Ishikawa (cell line): ENCODE results near the gene FAM221A.

Experiments used
- EGR1 ChIP-seq: IDR thresholded peaks from 2 replicates; pipeline ENCODE4 v1.6.1; 2012
- EP300 ChIP-seq: IDR thresholded peaks from 2 replicates; pipeline ENCODE4 v1.6.1; 2012; ENCODE audit warnings: borderline replicate concordance
- FOXM1 ChIP-seq: IDR thresholded peaks from 2 replicates; pipeline ENCODE4 v1.6.1; 2012; ENCODE audit warnings: low read depth, borderline replicate concordance
- MAX ChIP-seq: IDR thresholded peaks from 2 replicates; pipeline ENCODE4 v1.6.1; 2012
- NFIC ChIP-seq: IDR thresholded peaks from 2 replicates; pipeline ENCODE4 v1.6.1; 2012
- TCF12 ChIP-seq: IDR thresholded peaks from 2 replicates; pipeline ENCODE4 v1.6.1; 2012; ENCODE audit warnings: low read depth
- TEAD4 ChIP-seq: IDR thresholded peaks from 2 replicates; pipeline ENCODE4 v1.6.1; 2012
- USF1 ChIP-seq: IDR thresholded peaks from 2 replicates; pipeline ENCODE4 v1.6.1; 2012
- YY1 ChIP-seq: IDR thresholded peaks from 2 replicates; pipeline ENCODE4 v1.6.1; 2012; ENCODE audit warnings: low read depth

- TF ChIP-seq USF1 (no peak), EP300 (no peak), NFIC (no peak), FOXM1 (no peak), EGR1 (no peak), YY1 (no peak), TCF12 (no peak), MAX (no peak), TEAD4 (no peak)
Measured at GRCh38 chr7:23721456-23721855, 41.5 kb downstream of the FAM221A start.
